Measurements from ENCODE around the gene PDZD2.

PDZD2 gene

GRCh38 chr5:31867219-31867618, 228.3 kb downstream of the PDZD2 start:
- no peak for DNase-seq (ENCODE audit: low spot score)

- DNase-seq (ENCODE audit: low spot score): no peak
Measured at GRCh38 chr5:31880449-31880848, 241.5 kb downstream of the PDZD2 start.

- DNase-seq (ENCODE audit: low spot score): no peak
Measured at GRCh38 chr5:31884896-31885295, 246.0 kb downstream of the PDZD2 start.

- no peak for DNase-seq (ENCODE audit: low spot score)
Measured at GRCh38 chr5:31886206-31886605, 247.3 kb downstream of the PDZD2 start.

GRCh38 chr5:31887556-31887955, 248.6 kb downstream of the PDZD2 start:
- DNase-seq (ENCODE audit: low spot score): no peak

- no peak for DNase-seq (ENCODE audit: low spot score)
Measured at GRCh38 chr5:31888564-31888963, 249.6 kb downstream of the PDZD2 start.

GRCh38 chr5:31889001-31889561, 250.2 kb downstream of the PDZD2 start:
- no peak for DNase-seq (ENCODE audit: low spot score)

GRCh38 chr5:31890046-31890445, 251.1 kb downstream of the PDZD2 start:
- DNase-seq (ENCODE audit: low spot score): no peak

- no peak for DNase-seq (ENCODE audit: low spot score)
Measured at GRCh38 chr5:31894141-31894540, 255.2 kb downstream of the PDZD2 start.

GRCh38 chr5:31895199-31895820, 256.4 kb downstream of the PDZD2 start:
- DNase-seq (ENCODE audit: low spot score): no peak

GRCh38 chr5:31898036-31898632, 259.2 kb downstream of the PDZD2 start:
- DNase-seq (ENCODE audit: low spot score): no peak

- DNase-seq (ENCODE audit: low spot score): no peak
Measured at GRCh38 chr5:31900296-31900865, 261.4 kb downstream of the PDZD2 start.

GRCh38 chr5:31901807-31902530, 263.0 kb downstream of the PDZD2 start:
- no peak for DNase-seq (ENCODE audit: low spot score)

GRCh38 chr5:31908396-31908795, 269.5 kb downstream of the PDZD2 start:
- DNase-seq (ENCODE audit: low spot score): no peak

- DNase-seq (ENCODE audit: low spot score): no peak
Measured at GRCh38 chr5:31909073-31909472, 270.1 kb downstream of the PDZD2 start.

GRCh38 chr5:31911291-31912265, 272.6 kb downstream of the PDZD2 start:
- DNase-seq (ENCODE audit: low spot score): no peak

GRCh38 chr5:31913808-31914207, 274.9 kb downstream of the PDZD2 start:
- no peak for DNase-seq (ENCODE audit: low spot score)

GRCh38 chr5:31916327-31916726, 277.4 kb downstream of the PDZD2 start:
- no peak for DNase-seq (ENCODE audit: low spot score)

GRCh38 chr5:31918739-31919138, 279.8 kb downstream of the PDZD2 start:
- no peak for DNase-seq (ENCODE audit: low spot score)

- DNase-seq (ENCODE audit: low spot score): no peak
Measured at GRCh38 chr5:31921852-31922305, 282.9 kb downstream of the PDZD2 start.

GRCh38 chr5:31924005-31924404, 285.1 kb downstream of the PDZD2 start:
- DNase-seq (ENCODE audit: low spot score): no peak
